Osteoblast (primary cell): ENCODE measurements around the gene MCRIP1. TPM values are rescaled to one million over a fixed set of nuclear protein-coding genes. Genes with fewer than 3 reads are reported as not detected.

Experiments used
- DNase-seq: peaks from one replicate; pipeline ENCODE4 v3.0.0; 2011; ENCODE audit warnings: low spot score, mixed read lengths; ENCODE audit not compliant: insufficient read length; ENCODE audit errors: missing footprints
- H2AFZ ChIP-seq: 2 replicates; pipeline ENCODE4 v1.6.0; 2011; ENCODE audit warnings: mild to moderate bottlenecking, low read length
- H3K27ac ChIP-seq: 2 replicates; pipeline ENCODE4 v1.5.1; 2011; ENCODE audit warnings: mild to moderate bottlenecking, low read depth, low read length, moderate library complexity
- H3K27me3 ChIP-seq: 2 replicates; pipeline ENCODE4 v1.6.0; 2012; ENCODE audit warnings: mild to moderate bottlenecking, control low read depth, inconsistent platforms, low read length, moderate library complexity; ENCODE audit not compliant: insufficient read depth
- H3K36me3 ChIP-seq: 2 replicates; pipeline ENCODE4 v1.5.1; 2011; ENCODE audit warnings: mild to moderate bottlenecking, low read length, control low read depth, moderate library complexity; ENCODE audit not compliant: insufficient read depth
- H3K4me1 ChIP-seq: 2 replicates; pipeline ENCODE4 v1.5.1; 2011; ENCODE audit warnings: mild to moderate bottlenecking, low read length, control low read depth, moderate library complexity; ENCODE audit not compliant: insufficient read depth
- H3K4me2 ChIP-seq: 2 replicates; pipeline ENCODE4 v1.6.0; 2011; ENCODE audit warnings: mild to moderate bottlenecking, low read length; ENCODE audit not compliant: insufficient read depth
- H3K4me3 ChIP-seq: fragments of 200-600 bp; sonication (generic); 3 replicates; pipeline ENCODE4 v1.5.1; 2012; ENCODE audit warnings: mild to moderate bottlenecking, low read length, inconsistent platforms; ENCODE audit not compliant: insufficient read depth
- H3K79me2 ChIP-seq: 2 replicates; pipeline ENCODE4 v1.6.0; 2012; ENCODE audit warnings: mild to moderate bottlenecking, low read length, control low read depth, inconsistent platforms; ENCODE audit not compliant: insufficient read depth
- H3K9me3 ChIP-seq: 2 replicates; pipeline ENCODE4 v1.5.1; 2011; ENCODE audit warnings: low read depth, low read length, control low read depth
- H4K20me1 ChIP-seq: 2 replicates; pipeline ENCODE4 v1.6.0; 2012; ENCODE audit warnings: mild to moderate bottlenecking, low read length, control low read depth; ENCODE audit not compliant: insufficient read depth
- CTCF ChIP-seq: IDR thresholded peaks from 2 replicates; pipeline ENCODE4 v1.5.1; 2011; ENCODE audit warnings: mild to moderate bottlenecking, low read depth, low read length, moderate library complexity; ENCODE audit errors: extremely low read depth
- total RNA-seq: library from RNA; depleted of rRNA; stranded (reverse); fragments of >200 nt; gene quantifications from 2 replicates; pipeline ENCODE4 v1.2.3, GENCODE V29; 2012

The MCRIP1 gene
- total RNA-seq, 1 donor: 163 TPM

DNA sequence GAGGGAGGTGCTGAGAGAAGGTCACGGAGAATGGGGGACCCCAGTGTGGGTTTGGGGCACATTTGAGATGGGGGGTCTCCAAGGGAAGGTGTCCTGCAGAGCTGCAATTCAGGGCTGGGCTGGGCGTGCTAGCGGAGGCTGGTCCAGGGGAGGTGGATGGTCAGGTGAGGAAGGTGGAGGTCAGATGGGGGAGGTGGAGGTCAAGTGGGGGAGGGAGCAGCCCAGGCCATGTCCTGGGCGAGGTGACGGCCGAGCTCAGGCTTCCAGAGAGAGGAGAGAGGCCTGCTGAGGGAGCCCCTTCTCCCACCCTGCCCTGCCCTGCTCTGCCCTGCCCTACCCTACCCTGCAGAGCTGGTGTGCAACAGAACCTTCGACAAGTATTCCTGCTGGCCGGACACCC lies 22.6 kb downstream of the MCRIP1 start:
- no peaks in the 10 kb centered on the region for H3K79me2 ChIP-seq
- no peak overlapping the region for H3K4me3 ChIP-seq
- TF ChIP-seq CTCF: no peak
- no peaks in the 10 kb centered on the region for H3K4me1 ChIP-seq
- no peaks in the 10 kb centered on the region for H3K36me3 ChIP-seq
- DNase-seq: no peak
- H2AFZ ChIP-seq: no peak overlapping the region
- no peak overlapping the region for H3K27ac ChIP-seq
- H3K9me3 ChIP-seq: no peaks in the 10 kb centered on the region
- no peak overlapping the region for H3K4me2 ChIP-seq
- H3K27me3 ChIP-seq: peaks cover 32% of the 10 kb centered on the region
- H4K20me1 ChIP-seq: no peaks in the 10 kb centered on the region

- H3K27me3 ChIP-seq: peaks cover 38% of the 10 kb centered on the region
- H4K20me1 ChIP-seq: no peaks in the 10 kb centered on the region
- no peaks in the 10 kb centered on the region for H3K79me2 ChIP-seq
- H3K27ac ChIP-seq: no peak overlapping the region
- no peak overlapping the region for H2AFZ ChIP-seq
- H3K36me3 ChIP-seq: no peaks in the 10 kb centered on the region
- no peaks in the 10 kb centered on the region for H3K9me3 ChIP-seq
- no peak for TF ChIP-seq CTCF
- H3K4me2 ChIP-seq: no peak overlapping the region
- H3K4me1 ChIP-seq: no peaks in the 10 kb centered on the region
- no peak for DNase-seq
- no peak overlapping the region for H3K4me3 ChIP-seq
Measured at GRCh38 chr17:81809556-81809998, 23.5 kb downstream of the MCRIP1 start.

DNA sequence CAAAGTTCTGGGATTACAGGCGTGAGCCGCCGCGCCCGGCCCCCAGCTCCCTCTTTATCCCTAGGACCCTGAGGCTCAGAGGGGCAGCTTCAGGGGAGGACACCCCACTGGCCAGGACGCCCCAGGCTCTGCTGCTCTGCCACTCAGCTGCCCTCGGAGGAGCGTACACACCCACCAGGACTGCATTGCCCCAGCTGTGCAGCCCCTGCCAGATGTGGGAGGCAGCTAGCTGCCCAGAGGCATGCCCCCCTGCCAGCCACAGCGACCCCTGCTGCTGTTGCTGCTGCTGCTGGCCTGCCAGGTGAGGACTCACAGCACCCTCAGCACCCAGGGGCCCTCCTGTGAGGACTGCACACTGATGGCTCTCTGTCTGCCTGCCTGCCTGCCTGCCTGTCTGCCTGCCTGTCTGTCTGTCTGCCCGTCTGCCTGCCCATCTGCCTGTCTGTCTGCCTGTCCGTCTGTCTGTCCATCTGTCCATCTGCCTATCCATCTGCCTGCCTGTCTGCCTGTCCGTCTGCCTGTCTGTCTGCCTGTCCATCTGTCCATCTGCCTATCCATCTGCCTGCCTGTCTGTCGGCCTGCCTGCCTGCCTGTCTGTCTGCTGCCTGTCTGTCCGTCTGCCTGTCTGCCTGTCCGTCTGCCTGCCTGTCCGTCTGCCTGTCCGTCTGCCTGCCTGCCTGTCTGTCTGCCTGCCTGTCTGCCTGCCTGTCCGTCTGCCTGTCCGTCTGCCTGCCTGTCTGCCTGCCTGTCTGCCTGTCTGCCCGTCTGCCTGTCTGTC lies 24.1 kb downstream of the MCRIP1 start:
- DNase-seq: no peak
- Histone ChIP-seq H3K27ac (no peak overlapping the region), H2AFZ (no peak overlapping the region), H4K20me1 (no peaks in the 10 kb centered on the region), H3K36me3 (no peaks in the 10 kb centered on the region), H3K4me2 (no peak overlapping the region), H3K27me3 (peaks cover 42% of the 10 kb centered on the region), H3K9me3 (no peaks in the 10 kb centered on the region), H3K4me3 (no peak overlapping the region), H3K4me1 (no peaks in the 10 kb centered on the region), H3K79me2 (no peaks in the 10 kb centered on the region)
- TF ChIP-seq CTCF: no peak

- H3K79me2 ChIP-seq: no peaks in the 10 kb centered on the region
- DNase-seq: no peak
- H3K4me3 ChIP-seq: no peak overlapping the region
- H3K4me1 ChIP-seq: no peaks in the 10 kb centered on the region
- H3K9me3 ChIP-seq: no peaks in the 10 kb centered on the region
- no peak overlapping the region for H2AFZ ChIP-seq
- no peak for TF ChIP-seq CTCF
- no peak overlapping the region for H3K27ac ChIP-seq
- H3K27me3 ChIP-seq: peaks cover 52% of the 10 kb centered on the region
- H3K36me3 ChIP-seq: no peaks in the 10 kb centered on the region
- no peaks in the 10 kb centered on the region for H4K20me1 ChIP-seq
- no peak overlapping the region for H3K4me2 ChIP-seq
Measured at GRCh38 chr17:81807839-81808238, 25.3 kb downstream of the MCRIP1 start.
